ENCODE data around the gene NEGR1. TPM values are rescaled to one million over a fixed set of nuclear protein-coding genes. Genes with fewer than 3 reads are reported as not detected.

Gene NEGR1
- total RNA-seq, 1 experiment from 2014 or later, result 0.05 TPM

GRCh38 chr1:72170246-72170645, 112.1 kb downstream of the NEGR1 start:
- ChIA-PET POLR2A (no interaction called here), CTCF (no interaction called here), RAD21 (ENCODE audit: low non-redundant PET in 1 of 2, low total read pairs in 2 of 2, uncharacterized antibody in 2 of 2, unreplicated experiment in 2 of 2) (no interaction called here)
- H3K4me3 ChIP-seq (replicated peaks in 1 of 2; ENCODE audit: low read depth in 1 of 2, low read length in 2 of 2), result no peak overlapping the region
- no peaks in the 10 kb centered on the region for H3K9me2 ChIP-seq (ENCODE audit: insufficient read depth)
- intact Hi-C loops (cut with micrococcal nuclease), result no loop called here
- H2AFZ ChIP-seq (ENCODE audit: low read depth, low read length, poor library complexity, severe bottlenecking), result no peak overlapping the region
- H3K9ac ChIP-seq (ENCODE audit: low read length), result no peak overlapping the region
- H3K4me2 ChIP-seq (ENCODE audit: low read length), result no peak overlapping the region
- H3K79me2 ChIP-seq (ENCODE audit: insufficient read depth, low read length), result no peaks in the 10 kb centered on the region
- H3K4me1 ChIP-seq (ENCODE audit: control insufficient read depth in 1 of 2, insufficient read depth in 2 of 2, low read length in 2 of 2), result no peaks in the 10 kb centered on the region
- no TSS peak for BruUV-seq (replicated peaks)
- no peak for TF ChIP-seq POLR2AphosphoS5 (IDR thresholded peaks at IDR 0.05; ENCODE audit: low read depth, low read length)
- TF ChIP-seq RAD21 (IDR thresholded peaks at IDR 0.05; ENCODE audit: low read depth), result no peak
- no peak for TF ChIP-seq CEBPB (IDR thresholded peaks at IDR 0.05; ENCODE audit: low read depth)
- no peak for TF ChIP-seq ELF1 (IDR thresholded peaks at IDR 0.05; ENCODE audit: borderline replicate concordance, low read depth)
- no peak for ATAC-seq
- no peaks in the 10 kb centered on the region for H3K27me3 ChIP-seq (ENCODE audit: insufficient read depth, low read length)
- H3K36me3 ChIP-seq (ENCODE audit: control insufficient read depth in 1 of 2, insufficient read depth in 2 of 2, low read length in 2 of 2), result no peaks in the 10 kb centered on the region
- DNase-seq (ENCODE audit: low read depth, low spot score), result no peak
- H3K27ac ChIP-seq (ENCODE audit: low read depth, low read length), result no peak overlapping the region
- H4K20me1 ChIP-seq (ENCODE audit: insufficient read depth), result no peaks in the 10 kb centered on the region
- H3K9me3 ChIP-seq (ENCODE audit: control insufficient read depth in 1 of 2, insufficient read depth in 1 of 2, low read depth in 1 of 2, low read length in 2 of 2), result peaks cover 0 to 7% of the 10 kb centered on the region in 2 experiments; a peak in 1 of 4 replicates

- Histone ChIP-seq H3K27me3 (ENCODE audit: insufficient read depth, low read length) (no peaks in the 10 kb centered on the region), H3K79me2 (ENCODE audit: insufficient read depth, low read length) (no peaks in the 10 kb centered on the region), H3K36me3 (ENCODE audit: control insufficient read depth in 1 of 2, insufficient read depth in 2 of 2, low read length in 2 of 2) (no peaks in the 10 kb centered on the region), H3K9me3 (ENCODE audit: control insufficient read depth in 1 of 2, insufficient read depth in 1 of 2, low read depth in 1 of 2, low read length in 2 of 2) (peaks cover 0 to 3% of the 10 kb centered on the region in 2 experiments; a peak in 1 of 4 replicates), H3K4me2 (ENCODE audit: low read length) (no peak overlapping the region), H3K4me1 (ENCODE audit: control insufficient read depth in 1 of 2, insufficient read depth in 2 of 2, low read length in 2 of 2) (no peaks in the 10 kb centered on the region), H3K4me3 (replicated peaks in 1 of 2; ENCODE audit: low read depth in 1 of 2, low read length in 2 of 2) (no peak overlapping the region), H2AFZ (ENCODE audit: low read depth, low read length, poor library complexity, severe bottlenecking) (no peak overlapping the region), H4K20me1 (ENCODE audit: insufficient read depth) (no peaks in the 10 kb centered on the region), H3K9me2 (ENCODE audit: insufficient read depth) (no peaks in the 10 kb centered on the region), H3K9ac (ENCODE audit: low read length) (no peak overlapping the region), H3K27ac (ENCODE audit: low read depth, low read length) (no peak overlapping the region)
- POLR2A ChIA-PET, result no interaction called here
- intact Hi-C loops (cut with micrococcal nuclease), result no loop called here
- DNase-seq (ENCODE audit: low read depth, low spot score) (no peak), ATAC-seq (no peak)
- TF ChIP-seq ZBTB33 (IDR thresholded peaks at IDR 0.05; ENCODE audit: extremely low read depth, insufficient replicate concordance, low read length), result no peak
- no peak for TF ChIP-seq POLR2AphosphoS5 (IDR thresholded peaks at IDR 0.05; ENCODE audit: low read depth, low read length)
- no peak for TF ChIP-seq REST (IDR thresholded peaks at IDR 0.05; ENCODE audit: low read depth)
- CTCF ChIA-PET, result no interaction called here
- no TSS peak for BruUV-seq (replicated peaks)
- RAD21 ChIA-PET (ENCODE audit: low non-redundant PET in 1 of 2, low total read pairs in 2 of 2, uncharacterized antibody in 2 of 2, unreplicated experiment in 2 of 2), result no interaction called here
These were observed 115.9 kb downstream of the NEGR1 start for GRCh38 chr1:72166426-72166825.
